Liver (tissue), 9 donors: Measurements from ENCODE around the gene CELSR1. TPM values are rescaled to one million over a fixed set of nuclear protein-coding genes. Genes with fewer than 3 reads are reported as not detected.

Source experiments
- DNase-seq: peaks from one replicate; pipeline ENCODE4 v3.0.0-alpha.2; 2017; ENCODE audit warnings: low spot score
- H3K27ac ChIP-seq, 2 donors: one replicate each; pipeline ENCODE4 v1.7.0; 2013; ENCODE audit warnings: inconsistent platforms in 2 of 2, low read length in 2 of 2, control low read depth in 1 of 2, low read depth in 1 of 2, mild to moderate bottlenecking in 1 of 2
- H3K27me3 ChIP-seq, 4 donors: one replicate each; pipeline versions ENCODE4 v1.6.1 to v1.7.0; 2013; ENCODE audit warnings: low read length in 3 of 4, inconsistent platforms in 1 of 4, mild to moderate bottlenecking in 1 of 4, moderate library complexity in 1 of 4; ENCODE audit not compliant: control insufficient read depth in 4 of 4, insufficient read depth in 4 of 4
- H3K36me3 ChIP-seq, 4 donors: one replicate each; pipeline versions ENCODE4 v1.6.1 to v1.7.0; 2013; ENCODE audit warnings: low read length in 3 of 4, mild to moderate bottlenecking in 3 of 4, low read depth in 1 of 4, moderate library complexity in 1 of 4; ENCODE audit not compliant: control insufficient read depth in 4 of 4, insufficient read depth in 3 of 4
- H3K4me1 ChIP-seq, 4 donors: one replicate each; pipeline versions ENCODE4 v1.6.1 to v1.7.0; 2013; ENCODE audit warnings: low read length in 3 of 4, mild to moderate bottlenecking in 3 of 4, moderate library complexity in 1 of 4; ENCODE audit not compliant: control insufficient read depth in 4 of 4, insufficient read depth in 4 of 4
- H3K4me3 ChIP-seq, 3 donors: one replicate each; pipeline versions ENCODE4 v1.6.1 to v1.7.0; 2013; ENCODE audit warnings: low read length in 3 of 3, control low read depth in 1 of 3, low read depth in 1 of 3, mild to moderate bottlenecking in 1 of 3
- H3K9ac ChIP-seq, 2 donors: one replicate each; pipeline ENCODE4 v1.7.0; 2013; ENCODE audit warnings: low read length in 2 of 2, mild to moderate bottlenecking in 2 of 2, moderate library complexity in 2 of 2, control low read depth in 1 of 2, low read depth in 1 of 2
- H3K9me3 ChIP-seq, 4 donors: one replicate each; pipeline versions ENCODE4 v1.6.1 to v1.7.0; 2013; ENCODE audit warnings: low read length in 3 of 4; ENCODE audit not compliant: control insufficient read depth in 4 of 4
- EGR1 ChIP-seq, 2 donors: IDR thresholded peaks; 2 replicates each; pipeline ENCODE4 v1.6.1; 2016 to 2018; ENCODE audit warnings: antibody characterized with exemption in 2 of 2, low read depth in 2 of 2
- FOXA1 ChIP-seq: IDR thresholded peaks from 2 replicates; pipeline ENCODE4 v1.6.1; 2016; ENCODE audit warnings: antibody characterized with exemption
- FOXA2 ChIP-seq: IDR thresholded peaks from 2 replicates; pipeline ENCODE4 v1.6.1; 2016; ENCODE audit warnings: antibody characterized with exemption
- GABPA ChIP-seq, 2 donors: IDR thresholded peaks in 1 of 2; conservative IDR thresholded peaks in 1 of 2; 2 replicates each; pipeline ENCODE4 v1.6.1; 2016; ENCODE audit warnings: antibody characterized with exemption in 2 of 2, mild to moderate bottlenecking in 1 of 2, moderate library complexity in 1 of 2
- HNF4A ChIP-seq, 2 donors: conservative IDR thresholded peaks; 2 replicates each; pipeline ENCODE4 v1.6.1; 2016; ENCODE audit warnings: antibody characterized with exemption in 2 of 2, mild to moderate bottlenecking in 2 of 2
- HNF4G ChIP-seq: IDR thresholded peaks from 2 replicates; pipeline ENCODE4 v1.6.1; 2016; ENCODE audit warnings: antibody characterized with exemption
- JUND ChIP-seq, 2 donors: IDR thresholded peaks; 2 replicates each; pipeline ENCODE4 v1.6.1; 2016; ENCODE audit warnings: antibody characterized with exemption in 2 of 2
- NR2F2 ChIP-seq: IDR thresholded peaks from 2 replicates; pipeline ENCODE4 v1.6.1; 2016; ENCODE audit warnings: antibody characterized with exemption
- RAD21 ChIP-seq, 2 donors: IDR thresholded peaks; 2 replicates each; pipeline ENCODE4 v1.6.1; 2016; ENCODE audit warnings: antibody characterized with exemption in 2 of 2, mild to moderate bottlenecking in 2 of 2
- RXRA ChIP-seq, 2 donors: IDR thresholded peaks; 2 replicates each; pipeline ENCODE4 v1.6.1; 2017 to 2018; ENCODE audit warnings: antibody characterized with exemption in 2 of 2, mild to moderate bottlenecking in 1 of 2
- SP1 ChIP-seq: IDR thresholded peaks from 2 replicates; pipeline ENCODE4 v1.6.1; 2018; ENCODE audit warnings: antibody characterized with exemption, mild to moderate bottlenecking
- YY1 ChIP-seq: IDR thresholded peaks from 2 replicates; pipeline ENCODE4 v1.6.1; 2016; ENCODE audit warnings: antibody characterized with exemption, mild to moderate bottlenecking
- WGBS: extraction: QIAGEN DNeasy Blood & Tissue Kit; methylation state at CpG from one replicate; pipeline ENCODE4 v1.1.7; 2013; 5-methylcytosine and 5-hydroxymethylcytosine counted together
- polyA plus RNA-seq, 2 donors: library from polyadenylated mRNA; stranded (reverse) in 1 of 2; unstranded in 1 of 2; fragments of 200-250 nt in 1 of 2; fragments of >200 nt in 1 of 2; fragmentation: Nextera tagmentation in 1 of 2; extraction: Ambion mirVana in 1 of 2; gene quantifications; one replicate each; pipeline versions ENCODE4 v1.2.1 to v1.2.3, GENCODE V29; 2013 to 2015
- total RNA-seq, 2 donors: library from RNA; depleted of rRNA; stranded (reverse); fragments of >200 nt; gene quantifications; one replicate each; pipeline ENCODE4 v1.2.3, GENCODE V29; 2014
- TF ChIP-seq, protein P1 (sequence below): IDR thresholded peaks from 2 replicates; pipeline ENCODE4 v1.6.1; 2016; ENCODE audit warnings: antibody characterized with exemption
- TF ChIP-seq, protein P2 (sequence below): IDR thresholded peaks from 2 replicates; pipeline ENCODE4 v1.6.1; 2016; ENCODE audit warnings: antibody characterized with exemption
- TF ChIP-seq, protein P3 (sequence below): IDR thresholded peaks from 2 replicates; pipeline ENCODE4 v1.6.1; 2016; ENCODE audit warnings: antibody characterized with exemption, mild to moderate bottlenecking
- TF ChIP-seq, protein P4 (sequence below): IDR thresholded peaks from 2 replicates; pipeline ENCODE4 v1.6.1; 2016; ENCODE audit warnings: antibody characterized with exemption
- TF ChIP-seq, protein P5 (sequence below): fragments of 150-350 bp; IDR thresholded peaks from 2 replicates; pipeline ENCODE4 v1.5.1; 2017; ENCODE audit warnings: improper control_type of control experiment, low read depth, low read length; ENCODE audit not compliant: missing input control
- donor health status: healthy.
- donor health status: healthy.
- donor health status: healthy.
- donor health status: healthy.
- donor health status: healthy.

Gene CELSR1
- total and polyA plus RNA-seq, 4 donors = 0.37 to 1.6 (median 1.3) TPM

DNA sequence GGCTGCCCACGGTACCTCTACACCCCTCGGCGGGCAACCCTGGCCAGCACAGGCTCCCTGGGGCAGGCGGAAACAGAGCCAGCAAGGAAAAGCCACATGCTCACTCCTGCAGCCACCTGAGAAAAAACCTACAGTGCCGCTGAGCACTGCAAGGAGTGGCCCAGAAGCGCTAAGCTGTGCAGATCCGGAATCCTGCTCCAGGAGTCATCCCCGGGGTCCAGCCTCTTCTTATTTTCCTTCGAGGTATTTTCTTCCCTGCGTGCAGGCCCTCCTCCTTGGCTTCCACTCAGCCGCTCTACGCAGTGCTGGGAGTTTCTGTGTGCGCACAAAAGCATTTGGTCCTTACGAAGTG is 120.9 kb downstream of the CELSR1 start:
- 81% methylated on average over 14 of the region's 14 CpGs for WGBS
- DNase-seq = no peak
- Histone ChIP-seq H3K27ac (no peak overlapping the region), H3K36me3 (no peaks in the 10 kb centered on the region), H3K9me3 (no peaks in the 10 kb centered on the region), H3K9ac (no peak overlapping the region), H3K4me1 (no peaks in the 10 kb centered on the region), H3K27me3 (no peaks in the 10 kb centered on the region), H3K4me3 (no peak overlapping the region)
- no peak for TF ChIP-seq SP1
- no peak for TF ChIP-seq RAD21 (IDR thresholded peaks at IDR 0.05)
- TF ChIP-seq HNF4G = no peak
- TF ChIP-seq, protein P1, sequence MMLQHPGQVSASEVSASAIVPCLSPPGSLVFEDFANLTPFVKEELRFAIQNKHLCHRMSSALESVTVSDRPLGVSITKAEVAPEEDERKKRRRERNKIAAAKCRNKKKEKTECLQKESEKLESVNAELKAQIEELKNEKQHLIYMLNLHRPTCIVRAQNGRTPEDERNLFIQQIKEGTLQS = no peak
- TF ChIP-seq, protein P2, sequence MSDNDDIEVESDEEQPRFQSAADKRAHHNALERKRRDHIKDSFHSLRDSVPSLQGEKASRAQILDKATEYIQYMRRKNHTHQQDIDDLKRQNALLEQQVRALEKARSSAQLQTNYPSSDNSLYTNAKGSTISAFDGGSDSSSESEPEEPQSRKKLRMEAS = no peak
- no peak for TF ChIP-seq RXRA (IDR thresholded peaks at IDR 0.05)
- TF ChIP-seq JUND (IDR thresholded peaks at IDR 0.05) = no peak
- TF ChIP-seq, protein P3, sequence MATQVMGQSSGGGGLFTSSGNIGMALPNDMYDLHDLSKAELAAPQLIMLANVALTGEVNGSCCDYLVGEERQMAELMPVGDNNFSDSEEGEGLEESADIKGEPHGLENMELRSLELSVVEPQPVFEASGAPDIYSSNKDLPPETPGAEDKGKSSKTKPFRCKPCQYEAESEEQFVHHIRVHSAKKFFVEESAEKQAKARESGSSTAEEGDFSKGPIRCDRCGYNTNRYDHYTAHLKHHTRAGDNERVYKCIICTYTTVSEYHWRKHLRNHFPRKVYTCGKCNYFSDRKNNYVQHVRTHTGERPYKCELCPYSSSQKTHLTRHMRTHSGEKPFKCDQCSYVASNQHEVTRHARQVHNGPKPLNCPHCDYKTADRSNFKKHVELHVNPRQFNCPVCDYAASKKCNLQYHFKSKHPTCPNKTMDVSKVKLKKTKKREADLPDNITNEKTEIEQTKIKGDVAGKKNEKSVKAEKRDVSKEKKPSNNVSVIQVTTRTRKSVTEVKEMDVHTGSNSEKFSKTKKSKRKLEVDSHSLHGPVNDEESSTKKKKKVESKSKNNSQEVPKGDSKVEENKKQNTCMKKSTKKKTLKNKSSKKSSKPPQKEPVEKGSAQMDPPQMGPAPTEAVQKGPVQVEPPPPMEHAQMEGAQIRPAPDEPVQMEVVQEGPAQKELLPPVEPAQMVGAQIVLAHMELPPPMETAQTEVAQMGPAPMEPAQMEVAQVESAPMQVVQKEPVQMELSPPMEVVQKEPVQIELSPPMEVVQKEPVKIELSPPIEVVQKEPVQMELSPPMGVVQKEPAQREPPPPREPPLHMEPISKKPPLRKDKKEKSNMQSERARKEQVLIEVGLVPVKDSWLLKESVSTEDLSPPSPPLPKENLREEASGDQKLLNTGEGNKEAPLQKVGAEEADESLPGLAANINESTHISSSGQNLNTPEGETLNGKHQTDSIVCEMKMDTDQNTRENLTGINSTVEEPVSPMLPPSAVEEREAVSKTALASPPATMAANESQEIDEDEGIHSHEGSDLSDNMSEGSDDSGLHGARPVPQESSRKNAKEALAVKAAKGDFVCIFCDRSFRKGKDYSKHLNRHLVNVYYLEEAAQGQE = no peak
- TF ChIP-seq, protein P4, sequence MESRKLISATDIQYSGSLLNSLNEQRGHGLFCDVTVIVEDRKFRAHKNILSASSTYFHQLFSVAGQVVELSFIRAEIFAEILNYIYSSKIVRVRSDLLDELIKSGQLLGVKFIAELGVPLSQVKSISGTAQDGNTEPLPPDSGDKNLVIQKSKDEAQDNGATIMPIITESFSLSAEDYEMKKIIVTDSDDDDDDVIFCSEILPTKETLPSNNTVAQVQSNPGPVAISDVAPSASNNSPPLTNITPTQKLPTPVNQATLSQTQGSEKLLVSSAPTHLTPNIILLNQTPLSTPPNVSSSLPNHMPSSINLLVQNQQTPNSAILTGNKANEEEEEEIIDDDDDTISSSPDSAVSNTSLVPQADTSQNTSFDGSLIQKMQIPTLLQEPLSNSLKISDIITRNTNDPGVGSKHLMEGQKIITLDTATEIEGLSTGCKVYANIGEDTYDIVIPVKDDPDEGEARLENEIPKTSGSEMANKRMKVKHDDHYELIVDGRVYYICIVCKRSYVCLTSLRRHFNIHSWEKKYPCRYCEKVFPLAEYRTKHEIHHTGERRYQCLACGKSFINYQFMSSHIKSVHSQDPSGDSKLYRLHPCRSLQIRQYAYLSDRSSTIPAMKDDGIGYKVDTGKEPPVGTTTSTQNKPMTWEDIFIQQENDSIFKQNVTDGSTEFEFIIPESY = no peak
- TF ChIP-seq GABPA (IDR thresholded peaks at IDR 0.05 in 1 of 2, conservative IDR thresholded peaks at IDR 0.05 in 1 of 2) = no peak
- no peak for TF ChIP-seq FOXA2
- TF ChIP-seq HNF4A (conservative IDR thresholded peaks at IDR 0.05) = no peak
- no peak for TF ChIP-seq NR2F2
- no peak for TF ChIP-seq FOXA1
- TF ChIP-seq EGR1 (IDR thresholded peaks at IDR 0.05; ENCODE audit: low read depth in 2 of 2) = no peak
- TF ChIP-seq, protein P5, sequence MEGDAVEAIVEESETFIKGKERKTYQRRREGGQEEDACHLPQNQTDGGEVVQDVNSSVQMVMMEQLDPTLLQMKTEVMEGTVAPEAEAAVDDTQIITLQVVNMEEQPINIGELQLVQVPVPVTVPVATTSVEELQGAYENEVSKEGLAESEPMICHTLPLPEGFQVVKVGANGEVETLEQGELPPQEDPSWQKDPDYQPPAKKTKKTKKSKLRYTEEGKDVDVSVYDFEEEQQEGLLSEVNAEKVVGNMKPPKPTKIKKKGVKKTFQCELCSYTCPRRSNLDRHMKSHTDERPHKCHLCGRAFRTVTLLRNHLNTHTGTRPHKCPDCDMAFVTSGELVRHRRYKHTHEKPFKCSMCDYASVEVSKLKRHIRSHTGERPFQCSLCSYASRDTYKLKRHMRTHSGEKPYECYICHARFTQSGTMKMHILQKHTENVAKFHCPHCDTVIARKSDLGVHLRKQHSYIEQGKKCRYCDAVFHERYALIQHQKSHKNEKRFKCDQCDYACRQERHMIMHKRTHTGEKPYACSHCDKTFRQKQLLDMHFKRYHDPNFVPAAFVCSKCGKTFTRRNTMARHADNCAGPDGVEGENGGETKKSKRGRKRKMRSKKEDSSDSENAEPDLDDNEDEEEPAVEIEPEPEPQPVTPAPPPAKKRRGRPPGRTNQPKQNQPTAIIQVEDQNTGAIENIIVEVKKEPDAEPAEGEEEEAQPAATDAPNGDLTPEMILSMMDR = no peak
- no peak for TF ChIP-seq YY1
